K562 treated with DMSO at 1 percent for 48 hours (cell line): ENCODE data around the gene TOMT. TPM values are rescaled to one million over a fixed set of nuclear protein-coding genes. Genes with fewer than 3 reads are reported as not detected.

Experiments
- total RNA-seq: library from RNA; unstranded; fragments of 300-600 nt; gene quantifications from 2 replicates; pipeline ENCODE4 v1.2.3, GENCODE V29; 2022; ENCODE audit warnings: low replicate concordance; ENCODE audit errors: extremely low read depth

Gene TOMT
- not detected in 2 replicates for total RNA-seq

GRCh38 chr11:72105888-72106287 is at the start of gene TOMT:
Gene TOMT, plus strand, starts transcription at chr11:72105924. Its CDS starts 28 bp downstream, at chr11:72105952.

GRCh38 chr11:72080326-72081183 is 25.2 kb upstream of the TOMT start, which contains the start of the genes LRRC51 and NUMA1:
Gene LRRC51, plus strand, starts transcription at chr11:72080850. Its CDS starts 8,234 bp downstream, at chr11:72089084.
Gene NUMA1, minus strand, starts transcription at chr11:72080542. Its CDS starts 44,599 bp downstream, at chr11:72035943.

GRCh38 chr11:72102946-72103753 is 2.6 kb upstream of the TOMT start, which contains the start of gene LAMTOR1:
Gene LAMTOR1, minus strand, starts transcription at chr11:72103297. Its CDS starts 73 bp downstream, at chr11:72103224.

DNA sequence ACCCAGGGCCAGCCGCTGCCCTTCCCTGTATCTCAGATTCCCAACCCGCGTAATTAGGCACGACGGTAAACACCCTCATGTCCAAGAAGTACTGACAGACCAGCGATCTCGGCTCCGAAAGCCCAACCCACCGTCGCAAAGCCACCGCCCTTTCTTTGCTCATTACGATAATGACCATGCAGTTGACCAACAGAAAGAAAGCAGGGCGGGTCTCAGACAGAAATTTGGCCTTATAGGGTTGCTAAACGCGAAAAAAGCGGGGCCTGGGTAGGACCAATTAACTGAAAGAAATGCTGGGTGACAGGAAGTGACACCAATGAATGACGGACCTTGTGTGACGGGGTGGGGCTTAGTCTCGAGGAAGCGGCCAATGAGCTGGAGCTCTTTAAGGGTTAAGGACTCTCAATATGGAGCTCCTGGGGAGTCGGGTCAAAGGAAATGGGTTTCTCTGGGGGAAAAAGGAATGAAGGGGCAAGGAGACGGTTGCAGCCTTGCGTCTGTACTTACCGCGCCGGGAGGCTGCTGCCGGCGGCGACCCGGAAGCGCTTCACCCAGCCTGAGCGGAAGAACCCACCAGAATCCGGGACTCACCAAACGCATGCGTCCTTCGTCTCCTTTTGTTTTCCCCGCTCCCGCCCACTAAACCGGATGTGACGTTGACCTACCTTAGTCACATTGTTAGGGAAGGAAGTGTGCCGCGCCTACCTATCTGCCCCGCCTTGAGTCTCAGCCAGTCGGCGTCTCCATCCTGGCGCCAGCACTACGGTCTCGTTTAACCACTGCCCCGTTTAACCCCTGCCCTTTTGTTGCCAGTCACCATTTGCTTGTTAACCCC is 6.6 kb downstream of the TOMT start, which contains the start of gene ANAPC15:
Gene ANAPC15, minus strand, starts transcription at position 553 of the 835 bp plus-strand sequence. CDS start 1,419 bp downstream, outside the sequence.

GRCh38 chr11:72135473-72135872 is 29.7 kb downstream of the TOMT start, which contains the start of gene FOLR3:
Gene FOLR3, plus strand, starts transcription at chr11:72135725. Its CDS starts 228 bp downstream, at chr11:72135953.

Other genes with a start within 250 kb of the TOMT start
- gene DEFB131B, start 227.5 kb upstream of the TOMT start, total RNA-seq, result not detected in 2 replicates
- not detected in 2 replicates for gene XNDC1N, start 177.3 kb upstream of the TOMT start, total RNA-seq
- not detected in 2 replicates for gene RNF121, start 176.9 kb upstream of the TOMT start, total RNA-seq
- gene IL18BP, start 107.0 kb upstream of the TOMT start, total RNA-seq, result not detected in 2 replicates
- 172 TPM in 1 of 2 replicates, not detected in the other for gene NUMA1, start 25.4 kb upstream of the TOMT start, total RNA-seq
- gene LRRC51, start 25.1 kb upstream of the TOMT start, total RNA-seq, result not detected in 2 replicates
- gene LAMTOR1, start 2.6 kb upstream of the TOMT start, total RNA-seq, result not detected in 2 replicates
- gene ANAPC15, start 6.8 kb downstream of the TOMT start, total RNA-seq, result not detected in 2 replicates
- gene FOLR3, start 29.8 kb downstream of the TOMT start, total RNA-seq, result not detected in 2 replicates
- gene FOLR1, start 86.2 kb downstream of the TOMT start, total RNA-seq, result not detected in 2 replicates
- not detected in 2 replicates for gene FOLR2, start 110.9 kb downstream of the TOMT start, total RNA-seq
- gene INPPL1, start 118.8 kb downstream of the TOMT start, total RNA-seq, result not detected in 2 replicates
- not detected in 2 replicates for gene PHOX2A, start 138.3 kb downstream of the TOMT start, total RNA-seq